Immature natural killer cell (primary cell): ENCODE measurements around the gene MAT1A. TPM values are rescaled to one million over a fixed set of nuclear protein-coding genes. Genes with fewer than 3 reads are reported as not detected.

Experiments used
- DNase-seq, 3 donors: peaks; one replicate each; pipeline ENCODE4 v3.0.0; 2022; ENCODE audit warnings: mixed read lengths in 1 of 3
- H3K27ac Mint-ChIP-seq, 6 donors: one replicate each; pipeline ENCODE4 v1.8.0; 2020; ENCODE audit warnings: mixed read lengths in 6 of 6, mild to moderate bottlenecking in 5 of 6, inconsistent platforms in 4 of 6, moderate library complexity in 3 of 6
- H3K27me3 Mint-ChIP-seq, 3 donors: one replicate each; pipeline ENCODE4 v1.8.0; 2020 to 2021; ENCODE audit warnings: low read depth in 3 of 3, mild to moderate bottlenecking in 3 of 3, mixed read lengths in 3 of 3, moderate library complexity in 3 of 3, inconsistent platforms in 1 of 3
- H3K36me3 Mint-ChIP-seq, 3 donors: one replicate each; pipeline ENCODE4 v1.8.0; 2020; ENCODE audit warnings: mixed read lengths in 3 of 3, inconsistent platforms in 2 of 3, mild to moderate bottlenecking in 2 of 3
- H3K4me1 Mint-ChIP-seq, 2 donors: one replicate each; pipeline ENCODE4 v1.8.0; 2020; ENCODE audit warnings: inconsistent platforms in 2 of 2, mild to moderate bottlenecking in 2 of 2, mixed read lengths in 2 of 2, moderate library complexity in 1 of 2
- H3K4me3 Mint-ChIP-seq, 5 donors: one replicate each; pipeline ENCODE4 v1.8.0; 2020; ENCODE audit warnings: mild to moderate bottlenecking in 5 of 5, mixed read lengths in 5 of 5, inconsistent platforms in 3 of 5, moderate library complexity in 3 of 5
- H3K9me3 Mint-ChIP-seq, 6 donors: one replicate each; pipeline ENCODE4 v1.8.0; 2020; ENCODE audit warnings: mild to moderate bottlenecking in 6 of 6, mixed read lengths in 6 of 6, inconsistent platforms in 4 of 6, moderate library complexity in 3 of 6
- polyA plus RNA-seq, 3 donors: library from polyadenylated mRNA; unstranded; fragments of 300-500 nt; fragmentation: Illumina TruSeq; gene quantifications; one replicate each; pipeline ENCODE4 v1.2.3, GENCODE V29; 2021

MAT1A gene
- not detected for polyA plus RNA-seq

- Mint-ChIP-seq H3K27ac (no peak within 1 kb of the TSS), H3K9me3 (no peaks in the 10 kb centered on the region), H3K27me3 (peaks cover 2 to 10% (median 5%) of the 10 kb centered on the region in 3 donors), H3K36me3 (peaks cover 0 to 4% (median 0%) of the 10 kb centered on the region in 3 donors), H3K4me1 (no peaks in the 10 kb centered on the region), H3K4me3 (no peak within 1 kb of the TSS)
- DNase-seq, result no peak
These were observed at the start of gene MAT1A for GRCh38 chr10:80289451-80290287. MAT1A (minus strand) TSS chr10:80289658; CDS start chr10:80289423, 235 bp downstream.

GRCh38 chr10:80333983-80334382 lies 44.5 kb upstream of the MAT1A start:
- no peak overlapping the region for H3K4me3 Mint-ChIP-seq
- H3K36me3 Mint-ChIP-seq, result no peaks in the 10 kb centered on the region
- no peaks in the 10 kb centered on the region for H3K4me1 Mint-ChIP-seq
- DNase-seq, result no peak
- no peaks in the 10 kb centered on the region for H3K9me3 Mint-ChIP-seq
- no peak overlapping the region for H3K27ac Mint-ChIP-seq
- no peaks in the 10 kb centered on the region for H3K27me3 Mint-ChIP-seq

- Mint-ChIP-seq H3K9me3 (no peaks in the 10 kb centered on the region), H3K4me3 (no peak overlapping the region), H3K4me1 (no peaks in the 10 kb centered on the region), H3K36me3 (no peaks in the 10 kb centered on the region), H3K27me3 (peaks cover 2 to 8% (median 5%) of the 10 kb centered on the region in 3 donors), H3K27ac (no peak overlapping the region)
- no peak for DNase-seq
These were observed 35.5 kb upstream of the MAT1A start for GRCh38 chr10:80324891-80325364.

GRCh38 chr10:80324086-80324485 lies 34.6 kb upstream of the MAT1A start:
- Mint-ChIP-seq H3K36me3 (no peaks in the 10 kb centered on the region), H3K9me3 (no peaks in the 10 kb centered on the region), H3K27ac (no peak overlapping the region), H3K4me1 (no peaks in the 10 kb centered on the region), H3K4me3 (no peak overlapping the region), H3K27me3 (peaks cover 2 to 8% (median 5%) of the 10 kb centered on the region in 3 donors)
- no peak for DNase-seq

- Mint-ChIP-seq H3K9me3 (no peaks in the 10 kb centered on the region), H3K4me1 (no peaks in the 10 kb centered on the region), H3K4me3 (no peak overlapping the region), H3K27me3 (peaks cover 2 to 8% (median 5%) of the 10 kb centered on the region in 3 donors), H3K36me3 (no peaks in the 10 kb centered on the region), H3K27ac (no peak overlapping the region)
- DNase-seq, result no peak
These were observed 33.9 kb upstream of the MAT1A start for GRCh38 chr10:80323311-80323710.

- no peak overlapping the region for H3K27ac Mint-ChIP-seq
- H3K4me3 Mint-ChIP-seq, result no peak overlapping the region
- no peaks in the 10 kb centered on the region for H3K36me3 Mint-ChIP-seq
- DNase-seq, result no peak
- H3K9me3 Mint-ChIP-seq, result no peaks in the 10 kb centered on the region
- peaks cover 4 to 8% (median 6%) of the 10 kb centered on the region in 3 donors for H3K27me3 Mint-ChIP-seq
- H3K4me1 Mint-ChIP-seq, result no peaks in the 10 kb centered on the region
These were observed 33.3 kb upstream of the MAT1A start for GRCh38 chr10:80322711-80323110.

GRCh38 chr10:80322158-80322557 lies 32.7 kb upstream of the MAT1A start:
- no peaks in the 10 kb centered on the region for H3K9me3 Mint-ChIP-seq
- no peaks in the 10 kb centered on the region for H3K4me1 Mint-ChIP-seq
- H3K36me3 Mint-ChIP-seq, result no peaks in the 10 kb centered on the region
- no peak for DNase-seq
- peaks cover 4 to 8% (median 6%) of the 10 kb centered on the region in 3 donors for H3K27me3 Mint-ChIP-seq
- H3K4me3 Mint-ChIP-seq, result no peak overlapping the region
- no peak overlapping the region for H3K27ac Mint-ChIP-seq

- H3K27ac Mint-ChIP-seq, result no peak overlapping the region
These were observed 31.7 kb upstream of the MAT1A start for GRCh38 chr10:80321183-80321582.

GRCh38 chr10:80320377-80320776 lies 30.9 kb upstream of the MAT1A start:
- Mint-ChIP-seq H3K4me1 (no peaks in the 10 kb centered on the region), H3K27ac (no peak overlapping the region), H3K9me3 (no peaks in the 10 kb centered on the region), H3K4me3 (no peak overlapping the region), H3K36me3 (no peaks in the 10 kb centered on the region), H3K27me3 (peaks cover 4 to 8% (median 6%) of the 10 kb centered on the region in 3 donors)
- DNase-seq, result no peak

More at GRCh38 chr10:80321183-80321582, 31.7 kb upstream of the MAT1A start:
- no peaks in the 10 kb centered on the region for H3K4me1 Mint-ChIP-seq
- H3K9me3 Mint-ChIP-seq, result no peaks in the 10 kb centered on the region
- H3K36me3 Mint-ChIP-seq, result no peaks in the 10 kb centered on the region
- DNase-seq, result no peak
- no peak overlapping the region for H3K4me3 Mint-ChIP-seq
- peaks cover 4 to 7% (median 6%) of the 10 kb centered on the region in 3 donors for H3K27me3 Mint-ChIP-seq

- H3K27ac Mint-ChIP-seq, result no peak overlapping the region
- H3K4me1 Mint-ChIP-seq, result no peaks in the 10 kb centered on the region
- no peaks in the 10 kb centered on the region for H3K9me3 Mint-ChIP-seq
- DNase-seq, result no peak
- H3K27me3 Mint-ChIP-seq, result peaks cover 4 to 8% (median 6%) of the 10 kb centered on the region in 3 donors
- no peak overlapping the region for H3K4me3 Mint-ChIP-seq
- no peaks in the 10 kb centered on the region for H3K36me3 Mint-ChIP-seq
These were observed 30.4 kb upstream of the MAT1A start for GRCh38 chr10:80319725-80320290.

- no peak overlapping the region for H3K27ac Mint-ChIP-seq
- no peaks in the 10 kb centered on the region for H3K9me3 Mint-ChIP-seq
- H3K36me3 Mint-ChIP-seq, result no peaks in the 10 kb centered on the region
- H3K4me3 Mint-ChIP-seq, result no peak overlapping the region
- no peak for DNase-seq
- no peaks in the 10 kb centered on the region for H3K4me1 Mint-ChIP-seq
- peaks cover 4 to 8% (median 6%) of the 10 kb centered on the region in 3 donors for H3K27me3 Mint-ChIP-seq
These were observed 29.9 kb upstream of the MAT1A start for GRCh38 chr10:80319318-80319717.

- Mint-ChIP-seq H3K4me3 (no peak overlapping the region), H3K9me3 (no peaks in the 10 kb centered on the region), H3K27ac (no peak overlapping the region), H3K4me1 (no peaks in the 10 kb centered on the region), H3K36me3 (no peaks in the 10 kb centered on the region), H3K27me3 (peaks cover 3 to 8% (median 4%) of the 10 kb centered on the region in 3 donors)
- no peak for DNase-seq
These were observed 29.3 kb upstream of the MAT1A start for GRCh38 chr10:80318742-80319141.

- Mint-ChIP-seq H3K27ac (no peak overlapping the region), H3K4me1 (no peaks in the 10 kb centered on the region), H3K36me3 (no peaks in the 10 kb centered on the region), H3K4me3 (no peak overlapping the region), H3K27me3 (peaks cover 2 to 8% (median 6%) of the 10 kb centered on the region in 3 donors), H3K9me3 (no peaks in the 10 kb centered on the region)
- no peak for DNase-seq
These were observed 25.9 kb upstream of the MAT1A start for GRCh38 chr10:80315391-80315790.

GRCh38 chr10:80313523-80313922 lies 24.1 kb upstream of the MAT1A start:
- H3K4me1 Mint-ChIP-seq, result no peaks in the 10 kb centered on the region

More at GRCh38 chr10:80313523-80313922, 24.1 kb upstream of the MAT1A start:
- H3K27ac Mint-ChIP-seq, result no peak overlapping the region
- H3K27me3 Mint-ChIP-seq, result peaks cover 0 to 7% (median 5%) of the 10 kb centered on the region in 3 donors
- H3K4me3 Mint-ChIP-seq, result no peak overlapping the region
- DNase-seq, result no peak
- no peaks in the 10 kb centered on the region for H3K9me3 Mint-ChIP-seq
- no peaks in the 10 kb centered on the region for H3K36me3 Mint-ChIP-seq
